ENCODE data around the gene PAM.

The PAM gene

GRCh38 chr5:102815084-102815483 lies 60.0 kb downstream of the PAM start:
- no peak; the same call in 2 of the 3 replicates for ATAC-seq
- TF ChIP-seq CSDC2 (CRISPR knock-in tag; IDR thresholded peaks at IDR 0.05) = no peak

GRCh38 chr5:102815540-102816332 lies 60.6 kb downstream of the PAM start:
- TF ChIP-seq ESRRG (CRISPR knock-in tag; IDR thresholded peaks at IDR 0.05) = no peak
- no peak for TF ChIP-seq CSDC2 (CRISPR knock-in tag; IDR thresholded peaks at IDR 0.05)
- no peak for TF ChIP-seq ZFP30 (CRISPR knock-in tag; IDR thresholded peaks at IDR 0.05)
- no peak for TF ChIP-seq BACH2 (CRISPR knock-in tag; IDR thresholded peaks at IDR 0.05; ENCODE audit: borderline replicate concordance)
- TF ChIP-seq ISL1 (CRISPR knock-in tag; IDR thresholded peaks at IDR 0.05) = no peak
- TF ChIP-seq, protein P1, sequence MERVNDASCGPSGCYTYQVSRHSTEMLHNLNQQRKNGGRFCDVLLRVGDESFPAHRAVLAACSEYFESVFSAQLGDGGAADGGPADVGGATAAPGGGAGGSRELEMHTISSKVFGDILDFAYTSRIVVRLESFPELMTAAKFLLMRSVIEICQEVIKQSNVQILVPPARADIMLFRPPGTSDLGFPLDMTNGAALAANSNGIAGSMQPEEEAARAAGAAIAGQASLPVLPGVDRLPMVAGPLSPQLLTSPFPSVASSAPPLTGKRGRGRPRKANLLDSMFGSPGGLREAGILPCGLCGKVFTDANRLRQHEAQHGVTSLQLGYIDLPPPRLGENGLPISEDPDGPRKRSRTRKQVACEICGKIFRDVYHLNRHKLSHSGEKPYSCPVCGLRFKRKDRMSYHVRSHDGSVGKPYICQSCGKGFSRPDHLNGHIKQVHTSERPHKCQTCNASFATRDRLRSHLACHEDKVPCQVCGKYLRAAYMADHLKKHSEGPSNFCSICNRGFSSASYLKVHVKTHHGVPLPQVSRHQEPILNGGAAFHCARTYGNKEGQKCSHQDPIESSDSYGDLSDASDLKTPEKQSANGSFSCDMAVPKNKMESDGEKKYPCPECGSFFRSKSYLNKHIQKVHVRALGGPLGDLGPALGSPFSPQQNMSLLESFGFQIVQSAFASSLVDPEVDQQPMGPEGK (CRISPR knock-in tag; IDR thresholded peaks at IDR 0.05; ENCODE audit: borderline replicate concordance) = no peak
- TF ChIP-seq PPARA (CRISPR knock-in tag; IDR thresholded peaks at IDR 0.05; ENCODE audit: borderline replicate concordance) = no peak
- no peak for TF ChIP-seq RARB (CRISPR knock-in tag; IDR thresholded peaks at IDR 0.05)
- TF ChIP-seq ZC3H10 (CRISPR knock-in tag; IDR thresholded peaks at IDR 0.05) = no peak
- no peak for TF ChIP-seq TOX (CRISPR knock-in tag; IDR thresholded peaks at IDR 0.05; ENCODE audit: borderline replicate concordance)
- TF ChIP-seq ZFP3 (CRISPR knock-in tag; IDR thresholded peaks at IDR 0.05) = no peak
- TF ChIP-seq CSRNP3 (CRISPR knock-in tag; IDR thresholded peaks at IDR 0.05) = no peak
- TF ChIP-seq, protein P2, sequence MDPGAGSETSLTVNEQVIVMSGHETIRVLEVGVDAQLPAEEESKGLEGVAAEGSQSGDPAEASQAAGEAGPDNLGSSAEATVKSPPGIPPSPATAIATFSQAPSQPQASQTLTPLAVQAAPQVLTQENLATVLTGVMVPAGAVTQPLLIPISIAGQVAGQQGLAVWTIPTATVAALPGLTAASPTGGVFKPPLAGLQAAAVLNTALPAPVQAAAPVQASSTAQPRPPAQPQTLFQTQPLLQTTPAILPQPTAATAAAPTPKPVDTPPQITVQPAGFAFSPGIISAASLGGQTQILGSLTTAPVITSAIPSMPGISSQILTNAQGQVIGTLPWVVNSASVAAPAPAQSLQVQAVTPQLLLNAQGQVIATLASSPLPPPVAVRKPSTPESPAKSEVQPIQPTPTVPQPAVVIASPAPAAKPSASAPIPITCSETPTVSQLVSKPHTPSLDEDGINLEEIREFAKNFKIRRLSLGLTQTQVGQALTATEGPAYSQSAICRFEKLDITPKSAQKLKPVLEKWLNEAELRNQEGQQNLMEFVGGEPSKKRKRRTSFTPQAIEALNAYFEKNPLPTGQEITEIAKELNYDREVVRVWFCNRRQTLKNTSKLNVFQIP (CRISPR knock-in tag; IDR thresholded peaks at IDR 0.05; ENCODE audit: borderline replicate concordance, low read depth) = no peak
- ATAC-seq = peak; percentile 49

GRCh38 chr5:102818345-102818744 lies 63.2 kb downstream of the PAM start:
- ATAC-seq = no peak
- TF ChIP-seq ZFP3 (CRISPR knock-in tag; IDR thresholded peaks at IDR 0.05) = no peak
- no peak for TF ChIP-seq CSRNP3 (CRISPR knock-in tag; IDR thresholded peaks at IDR 0.05)
- no peak for TF ChIP-seq ARNTL (CRISPR knock-in tag; IDR thresholded peaks at IDR 0.05; ENCODE audit: borderline replicate concordance, low read depth)
- TF ChIP-seq CREB5 (CRISPR knock-in tag; IDR thresholded peaks at IDR 0.05; ENCODE audit: low read depth) = no peak
- TF ChIP-seq, protein P2 (CRISPR knock-in tag; IDR thresholded peaks at IDR 0.05; ENCODE audit: borderline replicate concordance, low read depth) = no peak
- TF ChIP-seq GLIS3 (CRISPR knock-in tag; IDR thresholded peaks at IDR 0.05) = no peak
- no peak for TF ChIP-seq ZC3H10 (CRISPR knock-in tag; IDR thresholded peaks at IDR 0.05)
- no peak for TF ChIP-seq PPARA (CRISPR knock-in tag; IDR thresholded peaks at IDR 0.05; ENCODE audit: borderline replicate concordance)
- TF ChIP-seq ZNF8 (CRISPR knock-in tag; IDR thresholded peaks at IDR 0.05) = no peak
- no peak for TF ChIP-seq TCF4 (CRISPR knock-in tag; IDR thresholded peaks at IDR 0.05; ENCODE audit: borderline replicate concordance)
- TF ChIP-seq OSR1 (CRISPR knock-in tag; IDR thresholded peaks at IDR 0.05) = no peak
- TF ChIP-seq BACH2 (CRISPR knock-in tag; IDR thresholded peaks at IDR 0.05; ENCODE audit: borderline replicate concordance) = no peak
- TF ChIP-seq ESRRG (CRISPR knock-in tag; IDR thresholded peaks at IDR 0.05) = no peak
- no peak for TF ChIP-seq TOX (CRISPR knock-in tag; IDR thresholded peaks at IDR 0.05; ENCODE audit: borderline replicate concordance)

Data from SK-N-SH treated with all-trans-retinoic acid at 6 μM for 48 hours (cell line).